ENCODE measurements around the gene DDX39A. TPM values are rescaled to one million over a fixed set of nuclear protein-coding genes. Genes with fewer than 3 reads are reported as not detected.

Gene DDX39A
- total RNA-seq, 2 experiments from 2014 or later: 232 to 269 TPM

Other genes starting within 250 kb of the DDX39A start
- gene ADGRL1, start 213.2 kb downstream of the DDX39A start, total RNA-seq: 10 to 100 TPM; 12.5 to 14.0 TPM
- 100 to 1,000 TPM; 304 to 310 TPM for gene ADGRE5, start 37.9 kb downstream of the DDX39A start, total RNA-seq
- gene PKN1, start 14.0 kb upstream of the DDX39A start, total RNA-seq: 100 to 1,000 TPM; 238 to 242 TPM
- gene PTGER1, start 56.0 kb upstream of the DDX39A start, total RNA-seq: under 1 TPM; 0.19 to 0.27 TPM
- gene GIPC1, start 76.8 kb upstream of the DDX39A start, total RNA-seq: 10 to 100 TPM; 36.5 to 47.2 TPM
- 100 to 1,000 TPM in 1 of 2 experiments, 10 to 100 TPM in 1; 89.7 to 100 TPM for gene DNAJB1, start 99.1 kb upstream of the DDX39A start, total RNA-seq
- 100 to 1,000 TPM; 169 to 190 TPM for gene TECR, start 110.3 kb upstream of the DDX39A start, total RNA-seq
- 100 to 1,000 TPM; 121 to 123 TPM for gene NDUFB7, start 152.7 kb upstream of the DDX39A start, total RNA-seq
- gene CLEC17A, start 163.7 kb upstream of the DDX39A start, total RNA-seq: not detected